NOMO-1 treated with dmso at 0.1 percent for 144 hours (cell line): Measurements from ENCODE around the gene RFPL4A.
"Not testable (repeated sequence)": the region's sequence is repeated elsewhere in the genome, so short reads cannot be mapped to it uniquely, and the experiment has no call there.

Experiments used
- DNase-seq: peaks from one replicate; lab custom pipeline; 2025; ENCODE audit not compliant: unreplicated experiment; lab: John Stamatoyannopoulos, UW

The RFPL4A gene

GRCh38 chr19:55758797-55759196 is at the start of gene RFPL4A:
RFPL4A (plus strand) TSS chr19:55759097; CDS start chr19:55761801, 2,704 bp downstream.
- DNase-seq, result not testable (repeated sequence)

- no peak for DNase-seq
Measured at GRCh38 chr19:55711719-55712118, 47.2 kb upstream of the RFPL4A start.

- no peak for DNase-seq
Measured at GRCh38 chr19:55712804-55713631, 45.9 kb upstream of the RFPL4A start.

- no peak for DNase-seq
Measured at GRCh38 chr19:55716531-55716930, 42.4 kb upstream of the RFPL4A start.

GRCh38 chr19:55717251-55717650 is 41.6 kb upstream of the RFPL4A start:
- no peak for DNase-seq

GRCh38 chr19:55717879-55718711 is 40.8 kb upstream of the RFPL4A start:
- not testable (repeated sequence) for DNase-seq

GRCh38 chr19:55720214-55720746 is 38.6 kb upstream of the RFPL4A start:
- DNase-seq, result no peak

- no peak for DNase-seq
Measured at GRCh38 chr19:55720801-55721200, 38.1 kb upstream of the RFPL4A start.

- no peak for DNase-seq
Measured at GRCh38 chr19:55723491-55723890, 35.4 kb upstream of the RFPL4A start.

GRCh38 chr19:55730378-55730777 is 28.5 kb upstream of the RFPL4A start:
- not testable (repeated sequence) for DNase-seq

- DNase-seq, result no peak
Measured at GRCh38 chr19:55738302-55738701, 20.6 kb upstream of the RFPL4A start, which contains the start of gene NLRP9. NLRP9 (minus strand) TSS chr19:55738402; CDS start chr19:55738374, 28 bp downstream.

GRCh38 chr19:55750715-55751114 is 8.2 kb upstream of the RFPL4A start:
- DNase-seq, result no peak

GRCh38 chr19:55753401-55753800 is 5.5 kb upstream of the RFPL4A start:
- DNase-seq, result no peak

GRCh38 chr19:55756808-55757207 is 2.1 kb upstream of the RFPL4A start:
- not testable (repeated sequence) for DNase-seq

- no peak for DNase-seq
Measured at GRCh38 chr19:55766466-55766865, 7.6 kb downstream of the RFPL4A start.

- DNase-seq, result not testable (repeated sequence)
Measured at GRCh38 chr19:55768818-55769217, 9.9 kb downstream of the RFPL4A start, which contains the start of gene RFPL4AL1. RFPL4AL1 (plus strand) TSS chr19:55769118; CDS start chr19:55771805, 2,687 bp downstream.

- DNase-seq, result not testable (repeated sequence)
Measured at GRCh38 chr19:55769632-55770031, 10.7 kb downstream of the RFPL4A start.

- DNase-seq, result no peak
Measured at GRCh38 chr19:55777528-55777927, 18.6 kb downstream of the RFPL4A start.

- no peak for DNase-seq
Measured at GRCh38 chr19:55778331-55778730, 19.4 kb downstream of the RFPL4A start.

GRCh38 chr19:55781112-55781511 is 22.2 kb downstream of the RFPL4A start:
- DNase-seq, result no peak

GRCh38 chr19:55795021-55795420 is 36.1 kb downstream of the RFPL4A start:
- no peak for DNase-seq
